ENCODE data around the gene IGFL4. TPM values are rescaled to one million over a fixed set of nuclear protein-coding genes. Genes with fewer than 3 reads are reported as not detected.

Gene IGFL4
- total and polyA plus RNA-seq, 2 of the 8 experiments (the other 6 are each of a cell fraction or from before 2014, with no cell fraction given), result 0.05 to 0.11 TPM

GRCh38 chr19:46076951-46077814, 36.4 kb upstream of the IGFL4 start (continued):
- TF ChIP-seq KDM4A (IDR thresholded peaks at IDR 0.05; ENCODE audit: low read depth, low read length, severe bottlenecking) (peak; percentile 91), RNF2 (IDR thresholded peaks at IDR 0.05; ENCODE audit: borderline replicate concordance, low read depth, low read length, missing control alignments, poor library complexity, severe bottlenecking) (no peak), CBX8 (IDR thresholded peaks at IDR 0.05; ENCODE audit: borderline replicate concordance, low read depth, low read length) (no peak), FOSL1 (IDR thresholded peaks at IDR 0.05; ENCODE audit: insufficient read depth, low read depth, low read length) (no peak), CREB1 (IDR thresholded peaks at IDR 0.05) (0 out of 2 replicates have a peak, but pooled peaks have one; percentile 10), TCF12 (IDR thresholded peaks at IDR 0.05; ENCODE audit: low read depth, low read length) (0 out of 2 replicates have a peak, but pooled peaks have one; percentile 27), KDM1A (IDR thresholded peaks at IDR 0.05; ENCODE audit: borderline replicate concordance, low read length) (no peak), SIN3A (conservative IDR thresholded peaks at IDR 0.05 in 1 of 2, IDR thresholded peaks at IDR 0.05 in 1 of 2; ENCODE audit: low read depth in 1 of 2, low read length in 2 of 2) (peak; percentile 22 to 34; a peak in 1 of 4 replicates), CHD7 (IDR thresholded peaks at IDR 0.05; ENCODE audit: insufficient replicate concordance, low read length) (no peak)
